ENCODE data around the gene SETBP1.

Gene SETBP1

GRCh38 chr18:44859263-44859662 is 178.6 kb downstream of the SETBP1 start:
- no peak for DNase-seq
- Mint-ChIP-seq H3K27me3 (no peaks in the 10 kb centered on the region), H3K9me3 (peaks cover 6% of the 10 kb centered on the region in 2 donors), H3K36me3 (peaks cover 48 to 65% of the 10 kb centered on the region in 2 donors), H3K4me3 (no peak overlapping the region), H3K4me1 (peaks cover 44 to 79% of the 10 kb centered on the region in 2 donors), H3K27ac (no peak overlapping the region)
- ATAC-seq (replicated peaks) = peak; percentile 34 to 46

GRCh38 chr18:44859751-44860439 is 179.2 kb downstream of the SETBP1 start:
- no peak overlapping the region for H3K27ac Mint-ChIP-seq
- peaks cover 43 to 61% of the 10 kb centered on the region in 2 donors for H3K36me3 Mint-ChIP-seq
- no peak for ATAC-seq (replicated peaks)
- no peak overlapping the region for H3K4me3 Mint-ChIP-seq
- H3K27me3 Mint-ChIP-seq = no peaks in the 10 kb centered on the region
- DNase-seq = no peak
- H3K9me3 Mint-ChIP-seq = peaks cover 0 to under 1% of the 10 kb centered on the region in 2 donors
- peaks cover 42 to 79% of the 10 kb centered on the region in 2 donors for H3K4me1 Mint-ChIP-seq

- H3K4me3 Mint-ChIP-seq = no peak overlapping the region
- peaks cover 40 to 62% of the 10 kb centered on the region in 2 donors for H3K36me3 Mint-ChIP-seq
- H3K9me3 Mint-ChIP-seq = no peaks in the 10 kb centered on the region
- ATAC-seq (replicated peaks) = peak; percentile 10 to 42
- no peaks in the 10 kb centered on the region for H3K27me3 Mint-ChIP-seq
- DNase-seq = no peak
- H3K27ac Mint-ChIP-seq = peak overlapping the region; percentile 44
- H3K4me1 Mint-ChIP-seq = peaks cover 49 to 81% of the 10 kb centered on the region in 2 donors
These were observed 181.4 kb downstream of the SETBP1 start for GRCh38 chr18:44862112-44862511.

- no peaks in the 10 kb centered on the region for H3K27me3 Mint-ChIP-seq
- peaks cover 42 to 73% of the 10 kb centered on the region in 2 donors for H3K36me3 Mint-ChIP-seq
- ATAC-seq (replicated peaks) (no peak), DNase-seq (no peak)
- H3K4me3 Mint-ChIP-seq = no peak overlapping the region
- peaks cover 45 to 69% of the 10 kb centered on the region in 2 donors for H3K4me1 Mint-ChIP-seq
- H3K9me3 Mint-ChIP-seq = no peaks in the 10 kb centered on the region
- H3K27ac Mint-ChIP-seq = no peak overlapping the region
These were observed 185.4 kb downstream of the SETBP1 start for GRCh38 chr18:44866103-44866502.

GRCh38 chr18:44869533-44869932 is 188.8 kb downstream of the SETBP1 start:
- Mint-ChIP-seq H3K4me1 (peaks cover 45 to 52% of the 10 kb centered on the region in 2 donors), H3K9me3 (peaks cover 1 to 3% of the 10 kb centered on the region in 2 donors), H3K27ac (peak overlapping the region; percentile 37), H3K36me3 (peaks cover 40 to 70% of the 10 kb centered on the region in 2 donors), H3K27me3 (no peaks in the 10 kb centered on the region), H3K4me3 (no peak overlapping the region)
- no peak for DNase-seq
- ATAC-seq (replicated peaks) = no peak

- peak in 1 of 2 donors; percentile 49 for ATAC-seq (replicated peaks)
- DNase-seq = no peak
- peaks cover 1 to 3% of the 10 kb centered on the region in 2 donors for H3K9me3 Mint-ChIP-seq
- H3K27me3 Mint-ChIP-seq = no peaks in the 10 kb centered on the region
- H3K4me1 Mint-ChIP-seq = peaks cover 38 to 39% of the 10 kb centered on the region in 2 donors
- peaks cover 44 to 73% of the 10 kb centered on the region in 2 donors for H3K36me3 Mint-ChIP-seq
- H3K4me3 Mint-ChIP-seq = peak overlapping the region in 1 of 2 donors; percentile 22
- H3K27ac Mint-ChIP-seq = peak overlapping the region; percentile 89
These were observed 190.2 kb downstream of the SETBP1 start for GRCh38 chr18:44870631-44871502.

- Mint-ChIP-seq H3K27ac (peak overlapping the region; percentile 89), H3K27me3 (no peaks in the 10 kb centered on the region), H3K36me3 (peaks cover 44 to 72% of the 10 kb centered on the region in 2 donors), H3K4me1 (peaks cover 34% of the 10 kb centered on the region in 2 donors), H3K9me3 (peaks cover 1 to 3% of the 10 kb centered on the region in 2 donors), H3K4me3 (peak overlapping the region in 1 of 2 donors; percentile 22)
- ATAC-seq (replicated peaks) (peak; percentile 44 to 79), DNase-seq (no peak)
These were observed 191.1 kb downstream of the SETBP1 start for GRCh38 chr18:44871771-44872170.

GRCh38 chr18:44876024-44876423 is 195.3 kb downstream of the SETBP1 start:
- ATAC-seq (replicated peaks) (no peak), DNase-seq (no peak)
- Mint-ChIP-seq H3K4me3 (no peak overlapping the region), H3K27me3 (no peaks in the 10 kb centered on the region), H3K27ac (peak overlapping the region; percentile 37), H3K4me1 (peaks cover 44 to 59% of the 10 kb centered on the region in 2 donors), H3K9me3 (peaks cover 1 to 9% of the 10 kb centered on the region in 2 donors), H3K36me3 (peaks cover 70 to 84% of the 10 kb centered on the region in 2 donors)

- Mint-ChIP-seq H3K9me3 (peaks cover 1 to 9% of the 10 kb centered on the region in 2 donors), H3K27me3 (no peaks in the 10 kb centered on the region), H3K4me1 (peaks cover 40 to 58% of the 10 kb centered on the region in 2 donors), H3K36me3 (peaks cover 67 to 84% of the 10 kb centered on the region in 2 donors), H3K4me3 (no peak overlapping the region), H3K27ac (peak overlapping the region; percentile 42)
- ATAC-seq (replicated peaks) (no peak), DNase-seq (no peak)
These were observed 196.1 kb downstream of the SETBP1 start for GRCh38 chr18:44876755-44877154.

GRCh38 chr18:44878335-44878734 is 197.6 kb downstream of the SETBP1 start:
- Mint-ChIP-seq H3K9me3 (peaks cover under 1 to 9% of the 10 kb centered on the region in 2 donors), H3K4me1 (peaks cover 42 to 66% of the 10 kb centered on the region in 2 donors), H3K27ac (peak overlapping the region; percentile 52), H3K4me3 (peak overlapping the region in 1 of 2 donors; percentile 30), H3K36me3 (peaks cover 68 to 87% of the 10 kb centered on the region in 2 donors), H3K27me3 (no peaks in the 10 kb centered on the region)
- DNase-seq (no peak), ATAC-seq (replicated peaks) (peak; percentile 45 to 52)

- ATAC-seq (replicated peaks) (no peak), DNase-seq (no peak)
- Mint-ChIP-seq H3K4me3 (no peak overlapping the region), H3K36me3 (peaks cover 61 to 77% of the 10 kb centered on the region in 2 donors), H3K27ac (peak overlapping the region; percentile 38), H3K9me3 (peaks cover 0 to 5% of the 10 kb centered on the region in 2 donors), H3K4me1 (peaks cover 37 to 72% of the 10 kb centered on the region in 2 donors), H3K27me3 (no peaks in the 10 kb centered on the region)
These were observed 199.5 kb downstream of the SETBP1 start for GRCh38 chr18:44880170-44880569.

GRCh38 chr18:44881461-44882162 is 200.9 kb downstream of the SETBP1 start:
- Mint-ChIP-seq H3K36me3 (peaks cover 58 to 68% of the 10 kb centered on the region in 2 donors), H3K4me3 (no peak overlapping the region), H3K4me1 (peaks cover 39 to 82% of the 10 kb centered on the region in 2 donors), H3K27ac (peak overlapping the region; percentile 56), H3K9me3 (peaks cover 0 to 5% of the 10 kb centered on the region in 2 donors), H3K27me3 (no peaks in the 10 kb centered on the region)
- DNase-seq (no peak), ATAC-seq (replicated peaks) (no peak)

GRCh38 chr18:44882163-44882868 is 201.6 kb downstream of the SETBP1 start:
- no peak for ATAC-seq (replicated peaks)
- no peak overlapping the region for H3K4me3 Mint-ChIP-seq
- H3K27me3 Mint-ChIP-seq = no peaks in the 10 kb centered on the region
- peaks cover 0 to 5% of the 10 kb centered on the region in 2 donors for H3K9me3 Mint-ChIP-seq
- H3K36me3 Mint-ChIP-seq = peaks cover 53 to 61% of the 10 kb centered on the region in 2 donors
- peak overlapping the region; percentile 3 for H3K27ac Mint-ChIP-seq
- no peak for DNase-seq
- peaks cover 41 to 84% of the 10 kb centered on the region in 2 donors for H3K4me1 Mint-ChIP-seq
